Thyroid gland (tissue), 4 donors: ENCODE measurements around the gene HIPK2.

Experiments used
- POLR2A ChIP-seq, 2 donors: fragments of 450-650 bp; IDR thresholded peaks; one replicate each; pipeline ENCODE4 v1.6.1; 2017; ENCODE audit warnings: antibody characterized with exemption in 2 of 2, mild to moderate bottlenecking in 2 of 2, moderate library complexity in 1 of 2
- TF ChIP-seq, protein P1 (sequence below), 6 experiments: fragments of 200-600 bp in 3 of 6; fragments of 450-650 bp in 3 of 6; sonication (generic) in 3 of 6; IDR thresholded peaks; one replicate each; pipeline ENCODE4 v1.5.1; 2016 to 2019; ENCODE audit warnings: antibody characterized with exemption in 6 of 6, mild to moderate bottlenecking in 2 of 6, inconsistent platforms in 1 of 6, moderate library complexity in 1 of 6

DNA sequence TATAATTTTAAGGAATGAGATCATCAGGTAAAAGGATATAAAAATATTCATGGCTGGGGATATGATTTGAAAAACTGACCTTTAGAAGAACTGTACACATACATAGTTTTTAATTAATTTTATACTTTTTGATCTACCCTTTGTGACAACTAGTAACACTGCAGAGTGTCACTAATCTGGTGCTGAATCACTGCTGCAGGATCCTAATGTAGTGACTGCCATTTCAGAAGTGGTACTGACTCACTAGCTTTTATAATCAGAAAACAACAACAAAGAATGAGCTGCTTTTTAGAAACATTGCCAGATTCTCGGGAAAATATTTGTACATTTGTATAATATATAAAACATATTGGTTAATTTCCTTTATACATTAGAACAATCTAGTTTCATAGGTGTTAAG is 110.4 kb downstream of the HIPK2 start:
- TF ChIP-seq, protein P1, sequence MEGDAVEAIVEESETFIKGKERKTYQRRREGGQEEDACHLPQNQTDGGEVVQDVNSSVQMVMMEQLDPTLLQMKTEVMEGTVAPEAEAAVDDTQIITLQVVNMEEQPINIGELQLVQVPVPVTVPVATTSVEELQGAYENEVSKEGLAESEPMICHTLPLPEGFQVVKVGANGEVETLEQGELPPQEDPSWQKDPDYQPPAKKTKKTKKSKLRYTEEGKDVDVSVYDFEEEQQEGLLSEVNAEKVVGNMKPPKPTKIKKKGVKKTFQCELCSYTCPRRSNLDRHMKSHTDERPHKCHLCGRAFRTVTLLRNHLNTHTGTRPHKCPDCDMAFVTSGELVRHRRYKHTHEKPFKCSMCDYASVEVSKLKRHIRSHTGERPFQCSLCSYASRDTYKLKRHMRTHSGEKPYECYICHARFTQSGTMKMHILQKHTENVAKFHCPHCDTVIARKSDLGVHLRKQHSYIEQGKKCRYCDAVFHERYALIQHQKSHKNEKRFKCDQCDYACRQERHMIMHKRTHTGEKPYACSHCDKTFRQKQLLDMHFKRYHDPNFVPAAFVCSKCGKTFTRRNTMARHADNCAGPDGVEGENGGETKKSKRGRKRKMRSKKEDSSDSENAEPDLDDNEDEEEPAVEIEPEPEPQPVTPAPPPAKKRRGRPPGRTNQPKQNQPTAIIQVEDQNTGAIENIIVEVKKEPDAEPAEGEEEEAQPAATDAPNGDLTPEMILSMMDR (IDR thresholded peaks at IDR 0.05), result no peak
- TF ChIP-seq POLR2A (IDR thresholded peaks at IDR 0.05), result no peak
